ENCODE measurements around the gene CLDN6. TPM values are rescaled to one million over a fixed set of nuclear protein-coding genes. Genes with fewer than 3 reads are reported as not detected.

CLDN6 gene
- total and polyA plus RNA-seq, 4 experiments from 2014 or later: not detected

DNA sequence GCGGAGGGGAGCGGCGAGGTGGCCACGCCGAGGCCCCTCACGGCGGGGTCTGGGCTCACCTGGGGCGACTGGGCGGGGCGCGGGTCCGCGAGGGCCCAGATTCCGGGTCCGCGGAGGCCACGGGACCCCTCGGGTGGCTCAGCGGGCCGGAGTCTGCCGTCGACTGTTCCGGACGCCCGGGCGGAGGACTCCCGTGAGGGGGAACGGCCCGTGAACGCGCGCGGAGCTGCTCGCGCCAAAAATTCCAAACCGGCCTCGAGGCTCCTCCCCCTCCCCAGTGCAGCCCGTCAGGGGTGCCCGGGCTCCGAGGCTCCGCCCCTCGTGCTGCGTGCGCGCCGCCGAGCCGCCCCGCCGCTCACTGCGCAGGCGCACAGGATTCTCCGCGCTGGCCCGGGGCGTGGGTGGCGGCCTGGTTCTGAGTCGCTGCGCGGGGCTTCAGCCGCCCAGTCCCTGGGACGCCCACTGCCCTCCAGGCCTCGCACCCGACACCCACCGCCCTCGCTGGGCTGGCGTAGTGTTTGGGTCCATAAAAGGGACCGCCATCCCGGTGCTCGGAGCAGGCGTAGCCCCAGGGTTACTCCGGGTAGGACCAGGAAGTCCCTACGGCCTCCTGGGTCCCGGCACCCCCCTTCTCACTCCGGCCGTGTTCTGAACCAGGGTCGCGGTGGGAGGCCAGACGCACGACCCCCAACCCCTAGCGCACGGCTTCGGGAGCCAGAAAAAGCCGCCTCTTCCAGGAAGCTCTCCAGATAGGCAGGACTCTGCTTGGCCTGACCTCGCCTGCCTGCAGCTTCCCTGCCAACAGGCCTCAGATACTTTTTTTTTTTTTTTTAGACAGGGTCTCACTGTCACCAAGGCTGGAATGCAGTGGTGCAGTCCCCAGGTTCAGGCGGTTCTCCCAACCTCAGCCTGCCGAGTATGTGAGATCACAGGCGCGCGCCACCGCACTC, 37.5 kb downstream of the CLDN6 start, which contains the start of gene PKMYT1:
Gene PKMYT1, minus strand, starts transcription at position 220 of the 950 bp plus-strand sequence. CDS start 789 bp downstream, outside the sequence.
- peaks cover 0 to 14% (median 6%) of the 10 kb centered on the region in 4 donors for H3K4me1 Mint-ChIP-seq
- ChIA-PET CTCF (ENCODE audit: partially characterized antibody) (interaction anchor here (0.5 to 1.2 kb wide), 5 partner anchors 8 to 97 kb away, joined by 3 to 4 read pairs (median 3); no protein-coding TSS in a partner anchor), POLR2A (ENCODE audit: partially characterized antibody) (interaction anchor here (0.6 to 5.4 kb wide), 7 partner anchors 13 to 149 kb away, joined by 3 to 49 read pairs (median 5); partner anchors contain the start of genes FLYWCH1, FLYWCH2, KREMEN2 and PAQR4)
- peak; percentile 87 to 97 (median 95) for DNase-seq
- Histone ChIP-seq H3K27ac (ENCODE audit: low read depth, low read length) (peak within 1 kb of the TSS; percentile 84), H3K27me3 (ENCODE audit: insufficient read depth, low read length) (no peaks in the 10 kb centered on the region), H3K36me3 (ENCODE audit: insufficient read depth, low read length) (no peaks in the 10 kb centered on the region), H3K9me3 (ENCODE audit: control insufficient read depth in 1 of 2, low read length in 2 of 2) (no peaks in the 10 kb centered on the region), H3K4me1 (ENCODE audit: insufficient read depth, low read length) (peaks cover 16% of the 10 kb centered on the region), H3K4me3 (ENCODE audit: low read length in 2 of 2) (peak within 1 kb of the TSS; percentile 57 to 73)
- intact Hi-C loops (cut with micrococcal nuclease): loop anchor here (1.0 kb wide), 2 partner anchors 11 to 144 kb away; partner anchors contain the start of gene PAQR4
- H3K36me3 Mint-ChIP-seq: peaks cover 0 to 1% of the 10 kb centered on the region in 2 donors
- no peaks in the 10 kb centered on the region for H3K9me3 Mint-ChIP-seq
- peak within 1 kb of the TSS; percentile 55 to 89 (median 75) for H3K27ac Mint-ChIP-seq
- H3K4me3 Mint-ChIP-seq: peak within 1 kb of the TSS; percentile 77 to 85 (median 84)
- peaks cover 2% of the 10 kb centered on the region in 2 donors for H3K27me3 Mint-ChIP-seq

DNA sequence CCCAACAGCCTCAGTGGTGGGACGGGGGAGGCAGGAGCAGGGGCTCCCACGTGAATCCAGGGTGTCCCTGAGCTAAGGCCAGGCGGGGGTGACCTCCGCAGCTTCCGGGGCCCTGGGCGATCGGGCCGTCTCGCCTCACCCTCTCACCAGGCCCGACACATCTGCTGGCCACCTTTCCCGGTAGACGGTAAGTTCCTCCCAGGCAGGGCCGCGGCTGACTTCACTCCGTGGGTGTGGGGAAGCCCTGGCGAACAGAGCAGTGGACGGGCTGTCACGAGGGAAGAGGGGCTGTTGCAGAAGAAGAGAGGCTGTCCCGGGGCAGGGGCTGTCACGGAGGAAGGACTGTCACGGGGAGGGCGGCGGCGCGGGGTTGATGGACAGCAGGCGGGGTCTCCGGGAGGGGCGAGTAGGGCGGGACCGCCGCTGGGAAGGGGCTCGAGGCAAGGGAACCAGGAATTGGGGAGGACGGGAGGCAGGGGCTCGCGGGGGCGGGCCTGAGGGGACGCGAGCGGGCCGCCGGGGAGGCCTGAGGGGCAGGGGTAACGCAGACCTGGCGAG, 38.2 kb downstream of the CLDN6 start:
- CTCF ChIA-PET (ENCODE audit: partially characterized antibody): no interaction called here

DNA sequence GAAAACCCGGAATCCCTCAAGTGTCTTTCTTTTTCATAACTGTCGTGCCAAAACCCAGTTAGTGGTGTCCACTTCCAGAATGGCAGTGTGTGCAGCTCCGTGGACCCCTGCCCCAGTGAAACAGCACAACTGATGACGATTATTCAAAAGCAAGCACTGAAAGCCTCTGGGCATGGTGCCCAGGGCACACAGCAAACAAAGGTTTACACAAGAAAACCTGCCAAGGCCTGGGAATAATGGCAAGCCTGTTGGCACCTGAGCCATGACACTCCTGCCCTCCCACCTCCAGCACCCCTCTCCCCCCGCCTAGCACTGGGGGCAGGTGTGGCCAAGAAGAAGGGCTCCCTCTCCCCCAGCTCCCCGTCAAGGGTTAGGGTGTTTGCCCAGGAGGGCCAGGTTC, 40.5 kb downstream of the CLDN6 start:
- peaks cover 0 to 1% of the 10 kb centered on the region in 2 donors for H3K36me3 Mint-ChIP-seq
- no peak overlapping the region for H3K27ac Mint-ChIP-seq
- H3K4me1 Mint-ChIP-seq: peaks cover 0 to 9% (median 5%) of the 10 kb centered on the region in 4 donors
- ChIA-PET POLR2A (ENCODE audit: partially characterized antibody) (no interaction called here), CTCF (ENCODE audit: partially characterized antibody) (interaction anchor here (1.6 to 1.7 kb wide), 2 partner anchors 7 to 16 kb away, joined by 4 to 5 read pairs; no protein-coding TSS in a partner anchor)
- Histone ChIP-seq H3K36me3 (ENCODE audit: insufficient read depth, low read length) (no peaks in the 10 kb centered on the region), H3K4me3 (ENCODE audit: low read length in 2 of 2) (no peak overlapping the region), H3K27ac (ENCODE audit: low read depth, low read length) (no peak overlapping the region), H3K9me3 (ENCODE audit: control insufficient read depth in 1 of 2, low read length in 2 of 2) (no peaks in the 10 kb centered on the region), H3K4me1 (ENCODE audit: insufficient read depth, low read length) (peaks cover 11% of the 10 kb centered on the region), H3K27me3 (ENCODE audit: insufficient read depth, low read length) (no peaks in the 10 kb centered on the region)
- intact Hi-C loops (cut with micrococcal nuclease): no loop called here
- H3K4me3 Mint-ChIP-seq: no peak overlapping the region
- H3K9me3 Mint-ChIP-seq: no peaks in the 10 kb centered on the region
- DNase-seq: no peak
- peaks cover 2% of the 10 kb centered on the region in 2 donors for H3K27me3 Mint-ChIP-seq

More for the DNA sequence above, 38.2 kb downstream of the CLDN6 start:
- H3K27ac Mint-ChIP-seq: no peak overlapping the region
- no peaks in the 10 kb centered on the region for H3K9me3 Mint-ChIP-seq
- peaks cover 16% of the 10 kb centered on the region for H3K4me1 ChIP-seq (ENCODE audit: insufficient read depth, low read length)
- H3K36me3 ChIP-seq (ENCODE audit: insufficient read depth, low read length): no peaks in the 10 kb centered on the region
- H3K36me3 Mint-ChIP-seq: peaks cover 0 to 1% of the 10 kb centered on the region in 2 donors
- peak overlapping the region in 6 of 8 donors; percentile 50 to 77 (median 63) for H3K4me3 Mint-ChIP-seq
- DNase-seq: no peak
- peak overlapping the region; percentile 84 for H3K27ac ChIP-seq (ENCODE audit: low read depth, low read length)
- H3K9me3 ChIP-seq (ENCODE audit: control insufficient read depth in 1 of 2, low read length in 2 of 2): no peaks in the 10 kb centered on the region
- intact Hi-C loops (cut with micrococcal nuclease): loop anchor here (1.0 kb wide), 2 partner anchors 10 to 145 kb away; partner anchors contain the start of gene PAQR4
- POLR2A ChIA-PET (ENCODE audit: partially characterized antibody): interaction anchor here (0.7 to 5.4 kb wide), 4 partner anchors 12 to 149 kb away, joined by 3 to 49 read pairs (median 8); partner anchors contain the start of genes FLYWCH1, KREMEN2 and PAQR4
- H3K27me3 Mint-ChIP-seq: peaks cover 2% of the 10 kb centered on the region in 2 donors
- H3K4me1 Mint-ChIP-seq: peaks cover 0 to 14% (median 6%) of the 10 kb centered on the region in 4 donors
- no peaks in the 10 kb centered on the region for H3K27me3 ChIP-seq (ENCODE audit: insufficient read depth, low read length)
- H3K4me3 ChIP-seq (ENCODE audit: low read length in 2 of 2): peak overlapping the region in 1 of 2 donors; percentile 73

DNA sequence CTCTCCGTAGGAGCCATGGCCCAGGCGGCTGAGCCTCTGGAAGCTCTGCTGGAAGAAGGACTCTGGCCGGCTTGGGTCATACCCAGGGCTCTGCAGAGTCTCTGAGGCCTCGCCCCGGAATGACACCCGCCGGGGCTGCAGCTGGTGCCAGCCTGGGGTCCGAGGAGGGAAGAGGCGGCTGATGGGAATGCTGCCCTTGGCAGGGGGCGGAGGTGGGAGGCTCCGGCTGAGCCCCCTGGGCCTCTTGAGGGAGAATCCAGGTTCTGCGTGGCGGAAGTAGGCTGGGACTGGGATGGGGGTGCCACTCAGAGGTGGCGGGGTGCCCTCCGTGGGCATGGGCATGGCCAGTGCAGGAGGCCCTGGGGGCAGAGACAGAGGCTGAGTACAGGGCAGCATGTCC, 41.3 kb downstream of the CLDN6 start:
- Histone ChIP-seq H3K36me3 (ENCODE audit: insufficient read depth, low read length) (no peaks in the 10 kb centered on the region), H3K4me3 (ENCODE audit: low read length in 2 of 2) (no peak overlapping the region), H3K9me3 (ENCODE audit: control insufficient read depth in 1 of 2, low read length in 2 of 2) (no peaks in the 10 kb centered on the region), H3K27me3 (ENCODE audit: insufficient read depth, low read length) (no peaks in the 10 kb centered on the region), H3K27ac (ENCODE audit: low read depth, low read length) (no peak overlapping the region), H3K4me1 (ENCODE audit: insufficient read depth, low read length) (peaks cover 11% of the 10 kb centered on the region)
- POLR2A ChIA-PET (ENCODE audit: partially characterized antibody): no interaction called here
- Mint-ChIP-seq H3K4me3 (peak overlapping the region in 1 of 8 donors; percentile 44), H3K4me1 (peaks cover 0 to 9% (median 3%) of the 10 kb centered on the region in 4 donors), H3K27ac (no peak overlapping the region), H3K27me3 (peaks cover 2% of the 10 kb centered on the region in 2 donors), H3K9me3 (no peaks in the 10 kb centered on the region), H3K36me3 (peaks cover 0 to under 1% of the 10 kb centered on the region in 2 donors)
- CTCF ChIA-PET (ENCODE audit: partially characterized antibody): no interaction called here
- no peak for DNase-seq
- intact Hi-C loops (cut with micrococcal nuclease): no loop called here

DNA sequence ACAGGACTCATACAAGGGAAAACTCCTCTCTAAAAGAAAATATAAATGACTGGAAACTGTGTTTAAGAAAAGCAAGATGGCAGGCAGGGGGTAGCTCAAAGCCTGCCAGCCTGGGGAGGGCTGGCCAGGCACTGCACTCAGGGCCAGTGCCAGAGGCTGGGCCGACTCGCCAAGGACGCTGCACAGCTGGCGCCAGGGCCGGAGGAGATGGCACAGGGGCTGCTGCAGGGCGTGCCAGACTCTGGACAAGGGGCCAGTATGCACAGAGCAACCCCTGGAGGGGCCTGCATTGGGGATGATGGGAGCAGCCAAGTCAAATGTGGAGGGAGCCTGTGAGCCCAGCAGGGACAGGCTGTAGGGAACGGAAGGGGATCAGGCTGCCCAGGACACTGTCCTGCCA, 41.8 kb downstream of the CLDN6 start:
- Mint-ChIP-seq H3K36me3 (no peaks in the 10 kb centered on the region), H3K27ac (no peak overlapping the region)
- H3K36me3 ChIP-seq (ENCODE audit: insufficient read depth, low read length): no peaks in the 10 kb centered on the region

DNA sequence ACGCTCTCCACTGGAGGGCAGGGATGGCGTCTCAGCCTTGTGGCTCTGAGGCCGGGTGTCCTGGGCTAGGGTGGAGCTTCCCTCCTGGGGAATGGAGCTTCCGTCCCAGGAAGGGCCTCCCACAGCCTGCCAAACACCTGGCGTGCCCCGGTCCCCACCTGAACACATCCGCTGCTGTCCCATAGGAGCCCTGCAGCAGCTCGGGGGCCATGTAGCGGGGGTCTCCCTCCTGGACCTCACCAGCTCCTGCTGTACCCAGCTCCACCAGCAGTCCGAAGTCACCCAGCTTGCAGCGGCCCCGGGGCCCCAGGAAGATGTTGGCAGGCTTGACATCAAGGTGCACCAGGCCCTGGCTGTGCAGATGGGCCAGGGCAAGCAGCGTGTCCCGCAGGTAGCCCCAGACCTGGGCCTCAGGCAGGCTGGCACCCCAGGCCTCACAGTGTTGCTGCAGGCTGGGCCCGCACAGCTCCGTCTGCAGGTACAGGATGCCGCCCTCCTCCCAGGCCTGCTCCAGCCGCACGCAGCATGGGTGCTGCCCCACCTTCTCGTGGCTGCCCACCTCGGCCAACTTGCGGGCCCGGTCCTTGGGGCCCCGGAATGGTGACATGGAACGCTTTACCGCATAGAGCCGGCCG, 42.7 kb downstream of the CLDN6 start:
- intact Hi-C loops (cut with micrococcal nuclease): no loop called here
- H3K27ac ChIP-seq (ENCODE audit: low read depth, low read length): no peak overlapping the region
- POLR2A ChIA-PET (ENCODE audit: partially characterized antibody): interaction anchor here (0.5 to 1.0 kb wide), 2 partner anchors 10 to 76 kb away, joined by 3 read pairs; no protein-coding TSS in a partner anchor

More for the DNA sequence above, 41.8 kb downstream of the CLDN6 start:
- Histone ChIP-seq H3K4me3 (ENCODE audit: low read length in 2 of 2) (no peak overlapping the region), H3K4me1 (ENCODE audit: insufficient read depth, low read length) (peaks cover 11% of the 10 kb centered on the region), H3K27me3 (ENCODE audit: insufficient read depth, low read length) (no peaks in the 10 kb centered on the region), H3K9me3 (ENCODE audit: control insufficient read depth in 1 of 2, low read length in 2 of 2) (no peaks in the 10 kb centered on the region), H3K27ac (ENCODE audit: low read depth, low read length) (no peak overlapping the region)
- ChIA-PET POLR2A (ENCODE audit: partially characterized antibody) (no interaction called here), CTCF (ENCODE audit: partially characterized antibody) (interaction anchor here (1.3 kb wide), 1 partner anchor 17 kb away, joined by 4 read pairs; no protein-coding TSS in a partner anchor)
- intact Hi-C loops (cut with micrococcal nuclease): no loop called here
- peaks cover 2% of the 10 kb centered on the region in 2 donors for H3K27me3 Mint-ChIP-seq
- DNase-seq: no peak
- H3K4me1 Mint-ChIP-seq: peaks cover 0 to 7% (median 1%) of the 10 kb centered on the region in 4 donors
- no peak overlapping the region for H3K4me3 Mint-ChIP-seq
- H3K9me3 Mint-ChIP-seq: no peaks in the 10 kb centered on the region

More for the DNA sequence above, 42.7 kb downstream of the CLDN6 start:
- H3K9me3 ChIP-seq (ENCODE audit: control insufficient read depth in 1 of 2, low read length in 2 of 2): no peaks in the 10 kb centered on the region
- H3K36me3 ChIP-seq (ENCODE audit: insufficient read depth, low read length): no peaks in the 10 kb centered on the region
- Mint-ChIP-seq H3K36me3 (no peaks in the 10 kb centered on the region), H3K4me1 (peaks cover 0 to 7% (median 3%) of the 10 kb centered on the region in 4 donors), H3K9me3 (peaks cover 0 to 2% (median 0%) of the 10 kb centered on the region in 8 donors), H3K27me3 (peaks cover 2% of the 10 kb centered on the region in 2 donors), H3K27ac (no peak overlapping the region), H3K4me3 (no peak overlapping the region)
- no peaks in the 10 kb centered on the region for H3K27me3 ChIP-seq (ENCODE audit: insufficient read depth, low read length)
- H3K4me1 ChIP-seq (ENCODE audit: insufficient read depth, low read length): peaks cover 13% of the 10 kb centered on the region
- CTCF ChIA-PET (ENCODE audit: partially characterized antibody): interaction anchor here (1.3 kb wide), 1 partner anchor 16 kb away, joined by 4 read pairs; no protein-coding TSS in a partner anchor
- no peak overlapping the region for H3K4me3 ChIP-seq (ENCODE audit: low read length in 2 of 2)
- DNase-seq: no peak
